Endothelial cell of umbilical vein (primary cell): ENCODE data around the gene NTN4.

Experiments
- EZH2 ChIP-seq: IDR thresholded peaks from 2 replicates; pipeline ENCODE4 v1.6.1; 2012; ENCODE audit warnings: borderline replicate concordance, low read depth, mild to moderate bottlenecking, moderate library complexity, low read length, inconsistent platforms; ENCODE audit not compliant: severe bottlenecking
- FOS ChIP-seq: IDR thresholded peaks from 2 replicates; pipeline ENCODE4 v1.6.1; 2011; ENCODE audit warnings: mild to moderate bottlenecking, low read length, moderate library complexity, borderline replicate concordance; ENCODE audit not compliant: insufficient read depth
- GATA2 ChIP-seq: IDR thresholded peaks from 2 replicates; pipeline ENCODE4 v1.7.0; 2011; ENCODE audit warnings: low read depth, mild to moderate bottlenecking, moderate library complexity, mixed read lengths, low read length; ENCODE audit not compliant: insufficient read length, insufficient read depth
- JUN ChIP-seq: IDR thresholded peaks from 2 replicates; pipeline ENCODE4 v1.6.1; 2011; ENCODE audit warnings: borderline replicate concordance, low read depth; ENCODE audit not compliant: insufficient read length, insufficient read depth
- MYC ChIP-seq: IDR thresholded peaks from one replicate; pipeline ENCODE4 v1.6.1; 2011; ENCODE audit warnings: mild to moderate bottlenecking, low read depth, low read length
- POLR2A ChIP-seq: IDR thresholded peaks from 2 replicates; pipeline ENCODE4 v1.6.1; 2012; ENCODE audit warnings: low read depth, mild to moderate bottlenecking, control low read depth, low read length
- POLR2AphosphoS5 ChIP-seq: IDR thresholded peaks from 2 replicates; pipeline ENCODE4 v1.6.1; 2012; ENCODE audit warnings: low read depth, mild to moderate bottlenecking, control low read depth, low read length, moderate library complexity; ENCODE audit not compliant: insufficient read depth
- TF ChIP-seq, protein P1 (sequence below), 2 donors: IDR thresholded peaks; 1 replicate in 1 of 2; 2 replicates in 1 of 2; pipeline ENCODE4 v1.5.1; 2011; ENCODE audit warnings: low read length in 2 of 2, mild to moderate bottlenecking in 2 of 2, moderate library complexity in 2 of 2, control low read depth in 1 of 2, inconsistent platforms in 1 of 2, low read depth in 1 of 2; ENCODE audit not compliant: insufficient read depth in 1 of 2; ENCODE audit errors: extremely low read depth in 1 of 2
- TF ChIP-seq, protein P2 (sequence below): IDR thresholded peaks from 2 replicates; pipeline ENCODE4 v1.6.1; 2011; ENCODE audit not compliant: insufficient read depth, insufficient read length

DNA sequence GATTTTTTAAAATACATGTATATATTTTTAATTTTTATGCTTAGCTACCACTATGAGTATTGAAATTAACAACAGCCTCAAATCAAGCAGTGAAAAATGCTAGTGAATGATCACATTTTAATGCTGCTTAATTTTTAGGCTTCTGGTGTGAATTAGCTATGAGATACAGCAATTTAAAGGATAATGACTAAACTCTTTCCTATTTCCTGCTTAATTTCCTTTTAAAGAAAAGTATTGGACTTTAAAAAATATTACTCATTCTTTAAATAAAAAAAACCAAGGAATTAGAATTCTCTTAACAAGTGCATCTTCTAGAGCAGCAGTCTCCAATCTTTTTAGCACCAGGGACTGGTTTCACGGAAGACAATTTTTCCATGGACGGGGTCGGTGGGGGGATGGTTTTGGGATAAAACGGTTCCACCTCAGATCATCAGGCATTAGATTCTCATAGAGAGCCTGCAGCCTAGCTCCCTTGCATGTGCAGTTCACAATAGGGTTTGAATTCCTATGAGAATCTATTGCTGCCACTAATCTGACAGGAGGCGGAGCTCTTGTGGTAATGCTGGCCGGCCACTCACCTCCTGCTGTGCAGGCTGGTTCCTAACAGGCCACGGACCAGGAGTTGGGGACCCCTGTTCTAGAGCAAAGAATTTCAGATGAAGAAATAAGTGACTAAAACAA lies 18.6 kb upstream of the NTN4 start:
- TF ChIP-seq POLR2A (no peak), JUN (peak; percentile 18), EZH2 (no peak), FOS (peak; percentile 25), POLR2AphosphoS5 (no peak), MYC (no peak), GATA2 (no peak)
- TF ChIP-seq, protein P1, sequence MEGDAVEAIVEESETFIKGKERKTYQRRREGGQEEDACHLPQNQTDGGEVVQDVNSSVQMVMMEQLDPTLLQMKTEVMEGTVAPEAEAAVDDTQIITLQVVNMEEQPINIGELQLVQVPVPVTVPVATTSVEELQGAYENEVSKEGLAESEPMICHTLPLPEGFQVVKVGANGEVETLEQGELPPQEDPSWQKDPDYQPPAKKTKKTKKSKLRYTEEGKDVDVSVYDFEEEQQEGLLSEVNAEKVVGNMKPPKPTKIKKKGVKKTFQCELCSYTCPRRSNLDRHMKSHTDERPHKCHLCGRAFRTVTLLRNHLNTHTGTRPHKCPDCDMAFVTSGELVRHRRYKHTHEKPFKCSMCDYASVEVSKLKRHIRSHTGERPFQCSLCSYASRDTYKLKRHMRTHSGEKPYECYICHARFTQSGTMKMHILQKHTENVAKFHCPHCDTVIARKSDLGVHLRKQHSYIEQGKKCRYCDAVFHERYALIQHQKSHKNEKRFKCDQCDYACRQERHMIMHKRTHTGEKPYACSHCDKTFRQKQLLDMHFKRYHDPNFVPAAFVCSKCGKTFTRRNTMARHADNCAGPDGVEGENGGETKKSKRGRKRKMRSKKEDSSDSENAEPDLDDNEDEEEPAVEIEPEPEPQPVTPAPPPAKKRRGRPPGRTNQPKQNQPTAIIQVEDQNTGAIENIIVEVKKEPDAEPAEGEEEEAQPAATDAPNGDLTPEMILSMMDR (IDR thresholded peaks at IDR 0.05; ENCODE audit: extremely low read depth in 1 of 2, insufficient read depth in 1 of 2, low read depth in 1 of 2, low read length in 2 of 2), result no peak
- TF ChIP-seq, protein P2, sequence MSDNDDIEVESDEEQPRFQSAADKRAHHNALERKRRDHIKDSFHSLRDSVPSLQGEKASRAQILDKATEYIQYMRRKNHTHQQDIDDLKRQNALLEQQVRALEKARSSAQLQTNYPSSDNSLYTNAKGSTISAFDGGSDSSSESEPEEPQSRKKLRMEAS, result no peak
